Activated effector memory CD4-positive, alpha-beta T cell treated with Interleukin-2 at 50 U/mL for 16 hours (primary cell): ENCODE data around the gene CYP26B1.

Source experiments
- DNase-seq: peaks from one replicate; pipeline ENCODE4 v3.0.0-alpha.2; 2020

The CYP26B1 gene

DNA sequence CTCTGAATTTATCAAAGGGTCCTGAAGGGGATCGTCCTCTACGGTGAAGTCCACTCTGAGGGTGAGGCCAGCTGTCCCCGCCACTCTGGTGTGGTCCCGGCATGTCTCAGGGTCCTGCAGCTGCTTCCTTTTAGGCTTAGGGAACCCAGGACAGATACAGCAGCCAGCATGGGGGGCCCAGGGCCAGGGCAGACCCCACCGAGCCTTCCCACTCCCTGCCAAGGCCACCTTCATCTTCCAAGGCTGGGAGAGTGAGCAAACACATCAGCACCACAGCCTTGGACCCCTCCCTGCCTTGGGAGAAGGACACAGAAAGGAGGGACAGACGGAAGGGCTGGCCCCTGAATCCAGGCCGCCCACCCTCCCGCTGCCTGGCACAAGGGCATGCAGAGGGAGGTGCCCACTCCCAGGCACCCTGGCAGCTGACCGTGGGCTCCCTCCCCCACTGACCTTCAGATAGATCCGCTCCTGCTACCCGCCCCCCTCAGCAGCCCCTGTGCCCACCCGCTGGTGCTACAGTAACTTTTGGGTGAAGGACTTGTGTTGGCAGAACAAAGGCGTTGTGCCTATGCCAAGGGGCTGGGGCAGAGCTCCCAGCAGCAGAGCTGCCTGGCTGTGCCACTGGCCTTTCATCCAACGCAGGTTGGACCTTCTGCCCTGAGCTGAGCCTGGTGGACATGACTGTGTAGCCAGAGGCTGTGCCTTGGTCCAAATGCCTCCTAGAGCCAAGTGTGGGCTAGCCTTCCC is 7.6 kb downstream of the CYP26B1 start:
- no peak for DNase-seq

DNA sequence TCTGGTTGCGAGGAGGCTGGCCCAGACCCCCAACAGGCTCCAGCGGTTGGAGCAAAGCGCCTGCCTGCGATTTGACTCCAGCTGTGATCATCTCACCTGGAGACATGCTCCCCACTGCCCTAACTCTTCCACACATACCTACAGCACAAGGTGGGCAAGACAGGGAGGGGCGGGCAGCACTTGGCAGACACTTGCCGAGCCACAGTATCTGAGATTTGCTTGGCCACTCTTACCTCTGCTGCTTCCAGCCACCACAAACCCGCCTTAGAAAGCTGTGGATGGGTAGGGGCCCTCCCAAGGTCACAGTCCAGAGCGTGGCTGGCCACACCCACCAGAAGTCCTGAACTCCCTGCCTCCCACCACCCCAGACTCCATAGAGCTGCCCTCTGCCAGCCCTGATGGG is 8.2 kb downstream of the CYP26B1 start:
- no peak for DNase-seq

DNA sequence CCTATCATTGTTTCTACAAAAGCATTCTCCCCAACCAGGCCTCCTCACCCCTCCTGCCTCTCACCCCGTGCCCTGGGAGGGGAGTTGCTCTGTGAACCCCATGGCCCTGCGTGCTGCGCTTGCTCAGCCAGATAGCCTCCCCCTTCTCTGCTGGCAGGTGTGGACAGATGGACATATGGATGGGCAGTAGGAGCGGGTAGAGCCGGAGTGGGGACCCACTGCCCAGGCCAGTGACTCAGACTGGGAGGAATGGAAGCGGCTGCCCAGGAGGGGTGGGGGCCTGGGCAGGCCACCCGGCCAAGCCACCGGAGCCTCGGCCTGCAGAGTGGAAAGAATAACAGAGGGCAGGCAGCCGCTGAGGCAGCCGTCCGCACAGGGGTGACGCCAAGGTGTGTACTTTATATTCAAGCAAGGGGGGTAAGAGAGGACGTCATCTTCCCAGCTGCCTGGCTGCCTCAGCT is 8.7 kb downstream of the CYP26B1 start:
- no peak for DNase-seq

DNA sequence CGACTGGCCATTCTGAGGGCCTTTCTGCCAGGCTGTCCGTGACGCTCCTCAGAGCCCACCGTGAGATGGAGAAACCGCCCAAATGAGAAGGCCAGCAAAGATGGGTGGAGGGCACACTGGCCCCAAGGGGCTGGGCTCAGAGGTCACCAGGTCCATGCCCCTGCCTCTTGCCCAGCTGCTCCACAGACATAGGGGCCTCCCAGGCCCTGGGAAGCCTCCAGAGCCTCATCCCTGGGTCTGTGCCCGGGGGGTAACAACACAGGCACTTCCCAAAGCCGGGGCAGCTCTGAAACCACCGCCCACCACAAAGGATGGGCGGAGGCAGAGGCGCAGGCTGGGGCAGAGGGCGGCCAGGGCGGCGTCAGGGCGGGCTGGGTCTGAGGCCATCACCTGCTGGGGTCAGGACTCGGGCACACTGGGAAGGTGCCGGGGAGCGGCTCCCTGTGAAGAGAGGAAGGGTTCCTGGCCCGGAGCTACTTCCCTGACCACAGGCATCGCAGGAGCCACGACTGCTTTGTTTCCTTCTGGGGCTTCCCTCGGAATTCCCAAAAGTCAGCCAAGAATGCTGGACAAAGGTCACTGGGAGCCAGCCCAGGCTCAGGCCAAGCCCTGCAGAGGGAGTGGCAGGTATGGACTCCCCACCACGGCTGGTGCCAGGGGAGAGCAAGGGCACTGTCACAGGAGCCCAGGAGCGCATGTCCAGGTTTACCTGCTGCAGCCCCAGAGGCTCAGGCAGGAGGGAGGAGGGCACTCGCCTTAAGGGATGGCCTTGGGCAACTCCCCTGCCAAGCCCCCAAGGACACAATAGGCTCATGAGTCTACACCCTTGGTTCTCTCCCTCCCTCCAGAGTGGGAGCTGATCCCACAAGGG is 9.4 kb downstream of the CYP26B1 start:
- no peak for DNase-seq

DNA sequence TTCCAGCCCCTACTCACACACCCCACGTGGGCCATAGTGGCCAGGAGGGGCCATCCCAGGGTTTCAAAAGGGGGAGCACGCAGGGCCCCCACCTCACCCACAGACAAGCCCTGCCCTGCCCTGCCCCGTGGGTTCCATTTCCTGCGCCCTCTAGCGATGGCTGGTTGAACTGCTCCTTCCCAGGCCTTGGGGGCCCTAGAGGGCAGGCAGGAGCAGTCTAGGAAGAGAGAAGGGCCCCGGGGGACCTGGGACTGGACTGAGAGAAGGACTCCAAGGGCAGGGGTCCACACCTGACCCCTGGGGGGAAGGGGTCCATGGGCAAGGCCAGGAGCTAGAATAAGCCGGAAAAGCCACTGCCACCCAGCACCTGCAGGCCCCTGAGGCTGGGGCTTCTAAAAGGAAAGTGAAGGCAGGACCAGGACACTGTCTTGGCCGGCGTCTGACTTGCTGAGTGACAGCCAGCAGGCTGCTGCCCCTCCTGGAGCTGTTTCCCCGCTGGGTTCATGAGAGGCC is 10.1 kb downstream of the CYP26B1 start:
- peak; percentile 35 for DNase-seq

DNA sequence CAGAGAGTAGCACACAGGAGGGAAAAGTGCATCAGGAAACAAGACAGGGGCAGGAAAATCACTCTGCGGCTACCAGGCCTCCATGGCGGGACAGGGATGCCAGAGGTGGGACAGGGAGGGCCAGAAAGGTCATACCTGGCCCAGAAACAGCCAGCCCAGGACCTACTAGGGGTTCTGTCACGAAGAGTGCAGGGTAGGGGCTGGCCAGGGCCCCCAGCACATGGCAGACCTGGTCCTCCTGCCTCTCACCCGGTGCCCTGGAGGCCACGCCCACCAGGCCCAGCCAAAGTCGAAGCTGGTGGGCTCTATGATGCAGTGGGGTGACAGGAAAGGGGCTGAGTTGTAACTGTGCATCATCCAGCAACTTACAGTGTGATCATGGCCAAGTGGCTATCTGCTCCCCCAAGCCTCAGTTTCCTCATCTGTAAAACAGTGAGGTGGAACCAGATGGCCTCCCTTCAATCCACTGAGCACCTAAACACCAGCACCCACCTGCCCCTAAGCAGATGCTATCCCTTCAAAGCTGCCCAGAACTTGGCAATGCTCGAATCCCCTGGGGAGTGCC is 10.6 kb downstream of the CYP26B1 start:
- DNase-seq, result no peak

DNA sequence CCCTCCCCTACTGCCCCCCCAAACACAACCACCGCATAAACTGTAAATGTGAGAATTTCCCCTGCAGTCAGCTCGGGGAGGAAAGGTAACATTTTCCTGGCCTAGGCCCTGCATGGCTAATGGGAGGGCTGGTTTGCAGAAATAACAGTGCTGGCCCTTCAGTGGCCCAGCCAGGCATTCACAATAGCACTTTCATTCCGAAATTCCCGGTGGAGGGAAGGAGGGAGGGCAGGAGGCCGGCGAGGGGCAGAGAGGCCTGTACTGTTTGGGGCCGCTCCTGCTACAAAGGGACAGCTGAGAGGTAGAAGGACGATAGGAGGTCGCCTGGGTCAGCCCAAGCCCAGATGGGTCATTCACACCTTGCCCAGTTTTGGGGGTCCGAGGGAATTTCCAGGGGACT is 11.3 kb downstream of the CYP26B1 start:
- DNase-seq, result no peak

DNA sequence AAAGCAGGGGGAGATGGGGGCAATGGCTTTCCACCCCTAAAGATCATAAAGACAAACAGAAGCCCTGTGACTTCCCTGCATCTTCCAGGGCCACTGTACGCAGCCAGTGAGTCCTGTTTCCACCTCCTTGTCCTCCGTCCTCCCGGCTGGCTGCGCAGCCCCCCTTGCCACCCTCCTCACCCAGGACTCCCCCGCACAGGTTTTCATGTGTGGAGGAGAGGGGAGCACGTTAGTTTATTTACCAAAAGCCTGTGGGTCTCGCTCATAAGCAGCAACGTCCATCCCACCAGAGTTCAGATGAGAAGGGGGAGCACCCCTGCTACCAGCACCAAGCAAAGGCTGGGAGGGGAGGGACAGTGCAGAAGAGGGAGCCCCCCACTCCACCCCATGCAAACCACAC is 11.7 kb downstream of the CYP26B1 start:
- DNase-seq, result no peak

DNA sequence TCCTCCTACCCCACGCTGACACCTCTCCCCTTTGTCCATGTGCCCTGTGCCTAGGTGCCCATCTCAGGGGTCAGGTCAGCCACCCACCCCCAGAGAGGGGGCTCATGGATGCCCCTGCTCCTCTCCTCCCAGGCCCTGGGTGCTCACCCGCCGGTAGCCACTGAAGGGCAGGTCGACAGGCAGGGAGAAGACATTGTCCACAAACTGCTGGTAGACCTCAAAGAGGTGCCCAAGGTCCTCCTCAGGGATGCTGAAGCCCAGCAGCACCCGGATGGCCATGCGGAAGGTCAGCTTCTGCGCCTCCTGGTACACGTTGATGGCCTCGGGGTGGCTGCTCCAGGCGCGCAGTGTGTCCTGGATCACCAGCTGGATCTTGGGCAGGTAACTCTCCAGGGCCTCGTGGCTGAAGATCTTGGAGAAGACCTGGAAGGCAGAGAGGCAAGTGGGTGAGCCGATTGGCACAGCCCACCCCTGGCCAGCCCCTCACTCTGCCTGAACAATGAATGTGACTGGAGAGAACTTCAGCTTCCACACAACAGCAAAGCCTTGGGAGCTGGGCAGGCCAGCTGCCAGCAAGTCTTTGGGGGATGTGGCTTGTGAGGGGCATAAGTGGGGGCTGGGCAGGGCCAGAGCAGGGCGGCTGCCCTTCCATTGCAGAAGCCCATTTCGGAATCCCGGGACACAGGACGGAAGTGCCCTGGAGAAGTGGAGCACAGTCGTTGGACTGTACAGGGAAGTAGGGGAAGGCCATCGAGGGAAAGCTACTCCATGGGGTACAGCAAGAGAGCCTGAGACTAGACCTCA is 12.5 kb downstream of the CYP26B1 start:
- no peak for DNase-seq

DNA sequence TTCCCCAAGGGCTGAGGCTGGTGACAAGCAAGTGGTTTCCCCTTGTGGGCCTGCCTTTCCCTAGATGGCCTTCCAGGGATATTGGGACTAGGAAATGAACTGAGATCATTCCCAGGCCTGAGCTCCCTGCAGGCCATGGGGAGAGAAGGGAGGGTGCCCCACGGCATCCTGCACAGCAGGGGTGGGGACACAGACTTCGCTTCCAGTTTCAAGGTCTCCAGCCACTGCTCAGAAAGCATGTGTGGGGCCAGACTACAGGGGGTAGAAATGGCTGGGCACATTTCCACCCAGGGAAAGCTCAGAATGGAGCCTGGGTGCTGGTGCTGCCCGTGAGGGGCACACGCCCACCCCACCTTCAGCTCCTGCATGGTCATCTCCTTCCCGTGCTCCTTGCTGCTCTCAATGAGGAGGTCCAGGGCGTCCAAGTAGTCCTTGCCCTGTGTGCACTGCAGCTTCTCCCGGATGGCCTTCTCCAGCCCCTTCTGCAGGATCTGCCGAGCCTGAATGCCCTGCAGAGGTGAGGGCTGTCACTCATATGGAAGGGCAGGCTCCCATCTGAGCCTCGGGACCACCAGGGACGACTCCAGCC is 13.2 kb downstream of the CYP26B1 start:
- no peak for DNase-seq

DNA sequence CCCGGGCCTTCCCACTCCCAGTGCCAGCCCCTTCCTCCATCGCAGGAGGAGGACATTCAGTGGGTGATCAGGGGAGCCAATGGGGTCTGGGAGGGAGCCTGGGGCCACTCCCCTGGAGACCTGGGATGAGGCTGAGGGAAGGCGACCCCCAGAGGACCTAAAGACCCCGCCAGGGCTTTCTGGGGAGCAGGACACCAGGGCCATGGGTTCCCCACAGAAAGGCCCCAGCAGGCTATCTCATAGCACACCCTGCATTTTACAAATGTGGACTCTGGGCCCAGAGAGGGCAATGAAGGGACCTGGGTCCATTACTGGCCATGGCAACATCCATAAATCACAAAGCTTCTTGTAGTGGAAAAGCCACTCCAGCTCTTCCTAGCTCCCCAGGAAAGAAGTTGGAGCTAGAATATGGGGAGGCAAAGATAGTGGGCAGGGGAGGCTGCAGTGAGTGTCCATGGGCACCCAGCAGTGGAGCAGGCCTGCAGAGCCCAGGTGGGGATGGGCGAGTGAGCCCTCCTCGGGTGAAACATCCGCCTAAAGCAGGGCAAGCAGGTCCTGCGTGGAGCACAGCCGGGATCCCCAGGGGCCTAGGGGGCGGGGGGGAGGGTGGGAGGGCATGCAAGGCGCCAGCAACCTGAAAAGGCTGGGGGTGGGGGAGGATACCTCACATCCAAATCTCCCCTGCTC is 13.8 kb downstream of the CYP26B1 start:
- DNase-seq, result no peak

DNA sequence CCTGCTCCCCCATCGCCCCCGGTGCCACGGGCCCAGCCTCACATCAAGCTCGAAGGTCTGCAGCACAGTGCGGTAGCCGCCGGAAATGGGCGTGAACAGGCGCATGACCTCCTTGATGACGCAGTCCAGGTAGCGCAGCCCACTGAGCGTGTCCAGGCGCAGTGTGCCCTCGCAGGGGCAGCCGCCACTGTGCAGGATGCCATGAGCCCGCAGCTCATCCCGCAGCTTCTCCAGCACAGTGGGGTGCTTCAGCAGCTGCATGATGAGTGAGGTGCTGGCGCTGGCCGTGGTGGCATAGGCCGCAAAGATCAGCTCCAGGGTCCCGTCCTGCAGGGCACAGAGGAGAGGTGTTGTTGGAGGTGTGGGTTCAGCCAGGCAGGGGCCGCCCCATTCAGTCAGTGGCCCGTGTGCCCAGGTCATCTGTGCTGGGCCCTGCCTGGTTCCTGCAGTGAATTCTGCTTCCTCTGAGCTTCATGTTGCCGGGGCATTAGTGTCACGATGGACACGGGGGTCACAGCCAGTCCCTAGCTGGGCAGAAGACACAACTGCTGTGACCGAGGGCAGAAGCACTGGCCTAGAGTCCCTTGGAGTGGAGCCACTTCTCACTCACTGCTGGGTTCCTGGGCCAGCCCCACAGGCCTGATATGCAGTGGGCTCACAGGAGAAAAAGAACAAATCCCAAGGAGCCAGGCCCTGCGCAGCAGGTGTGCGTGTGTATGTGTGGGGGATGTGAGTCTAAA is 14.5 kb downstream of the CYP26B1 start:
- DNase-seq, result no peak

DNA sequence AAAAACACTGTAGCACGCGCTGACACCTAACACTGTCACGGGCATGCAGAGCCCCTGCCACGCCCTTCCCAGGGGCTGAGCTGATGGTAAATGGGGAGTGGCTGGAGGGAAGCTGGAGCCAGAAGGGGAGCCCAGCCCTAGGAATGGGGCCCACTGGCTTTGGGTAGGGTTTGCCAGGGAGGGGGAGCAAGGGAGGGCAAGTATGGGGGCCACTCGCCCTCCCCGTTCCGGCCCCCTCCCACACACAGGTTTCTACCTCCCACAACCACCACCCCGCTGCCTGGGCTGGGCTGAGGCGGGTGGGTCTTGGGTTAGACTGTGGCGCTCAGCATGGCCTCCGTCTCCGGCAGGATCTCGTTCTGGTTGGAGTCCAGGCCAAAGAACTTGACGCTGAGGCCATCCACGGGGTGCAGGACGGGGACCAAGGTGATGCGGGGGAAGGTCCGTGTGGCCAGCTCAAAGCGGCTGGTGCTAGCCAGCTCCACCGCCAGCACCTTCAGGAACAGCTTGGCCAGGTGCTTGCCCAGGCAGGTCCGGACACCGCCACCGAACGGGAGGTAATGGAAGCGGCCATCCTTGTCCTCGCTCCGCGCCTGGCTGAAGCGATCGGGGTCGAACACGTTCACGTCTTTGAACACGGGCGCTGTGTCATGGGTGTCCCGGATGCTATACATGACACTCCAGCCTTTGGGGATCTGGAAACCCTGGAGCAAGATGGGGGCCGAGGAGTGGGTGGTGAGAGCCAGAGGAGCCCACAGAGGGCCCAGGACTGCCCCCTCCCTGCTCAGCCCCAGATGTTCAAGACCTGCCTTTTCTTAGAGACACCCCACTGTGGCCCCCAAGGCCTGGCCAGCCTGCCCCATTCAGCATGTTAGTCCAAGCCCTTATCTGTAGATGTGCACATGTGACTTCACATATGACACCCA is 15.5 kb downstream of the CYP26B1 start:
- DNase-seq, result no peak

DNA sequence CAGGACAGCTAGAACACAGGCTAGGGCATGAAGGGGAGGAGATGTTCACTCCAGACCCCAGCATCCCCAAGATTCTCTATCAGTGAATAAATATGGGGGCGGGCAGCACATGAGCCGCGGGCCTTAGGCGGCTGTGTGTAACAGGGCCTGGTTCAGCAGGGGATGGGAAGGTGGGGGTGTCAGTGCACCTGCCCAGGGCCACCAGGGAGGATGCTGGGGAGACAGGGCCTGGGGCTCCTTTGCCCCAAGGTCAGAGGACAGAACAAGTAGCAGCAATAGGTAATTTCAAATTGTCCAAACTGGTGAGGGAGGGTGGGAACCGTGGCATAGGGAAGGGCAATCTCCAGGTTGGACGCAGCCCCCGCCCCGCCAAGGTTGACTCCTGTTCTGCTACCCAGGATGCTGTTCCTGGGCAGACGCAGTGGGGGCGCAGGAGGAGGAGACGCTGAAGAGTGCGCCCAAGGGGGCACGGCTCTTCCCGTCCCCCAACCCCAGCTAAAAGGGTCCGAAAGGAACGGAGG is 16.2 kb downstream of the CYP26B1 start:
- no peak for DNase-seq

DNA sequence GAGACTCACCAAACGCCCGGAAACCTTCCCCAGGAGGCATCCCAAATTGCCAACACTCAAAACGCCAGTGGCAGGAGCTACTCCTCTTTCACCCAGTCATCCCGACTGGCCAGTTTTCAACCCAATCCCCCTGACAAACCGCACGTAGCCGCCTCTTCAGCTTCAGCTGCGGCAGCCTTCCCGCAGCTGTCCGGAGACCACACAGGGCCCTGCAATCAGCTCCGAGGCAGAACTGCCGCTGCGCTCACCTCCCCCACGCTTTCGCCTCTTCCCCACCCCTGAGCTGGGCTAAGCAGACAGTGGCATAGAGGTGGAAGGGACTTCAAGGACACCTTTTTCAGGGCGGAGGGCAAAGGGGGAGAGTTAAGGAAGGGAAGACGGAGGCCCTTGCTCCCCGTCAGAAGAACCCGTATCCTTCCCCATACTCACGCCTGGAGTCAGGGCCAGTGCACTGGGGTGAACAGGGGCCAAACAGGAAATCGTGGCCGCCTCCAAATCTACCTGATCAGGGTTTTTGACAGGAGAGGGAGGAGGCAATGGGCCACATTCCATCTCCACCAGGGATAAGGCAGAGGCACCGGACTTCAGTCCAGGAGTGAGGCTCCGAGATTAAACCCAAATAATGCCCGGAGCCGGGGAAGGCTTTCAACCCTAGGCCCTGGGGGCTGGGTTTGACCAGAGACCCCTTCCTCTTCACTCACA is 16.9 kb downstream of the CYP26B1 start:
- DNase-seq, result no peak

DNA sequence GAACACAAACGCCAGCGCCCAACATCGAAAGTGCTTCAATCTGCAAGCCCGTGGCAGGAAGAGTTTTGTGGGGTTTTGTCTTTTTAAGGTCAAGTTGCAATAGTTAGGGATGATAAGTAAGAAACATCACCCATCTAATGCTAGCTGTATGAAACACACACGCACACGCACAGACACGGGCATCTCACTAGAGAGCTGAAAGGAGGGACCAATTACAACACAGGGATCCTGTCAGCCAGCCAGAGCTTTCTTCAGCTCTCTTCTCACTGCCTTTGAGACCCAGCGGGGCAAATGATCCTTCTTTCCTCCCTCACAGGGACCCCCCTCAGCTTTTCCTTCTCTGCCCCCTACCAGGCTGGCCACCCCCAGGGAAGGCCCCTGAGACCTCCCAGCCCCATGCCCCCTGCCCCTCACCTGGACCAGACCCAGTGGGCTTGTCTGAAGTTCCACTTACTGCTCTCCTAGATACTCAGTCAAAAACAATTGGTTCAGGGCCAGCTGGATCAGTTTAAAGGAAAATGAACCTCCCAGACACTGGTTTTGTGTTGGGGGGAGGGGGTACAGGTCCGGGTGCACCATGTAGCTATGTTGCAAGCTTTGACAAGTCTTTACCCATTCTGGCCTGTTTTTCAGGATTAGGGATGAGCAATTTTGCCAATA is 17.9 kb downstream of the CYP26B1 start:
- no peak for DNase-seq

DNA sequence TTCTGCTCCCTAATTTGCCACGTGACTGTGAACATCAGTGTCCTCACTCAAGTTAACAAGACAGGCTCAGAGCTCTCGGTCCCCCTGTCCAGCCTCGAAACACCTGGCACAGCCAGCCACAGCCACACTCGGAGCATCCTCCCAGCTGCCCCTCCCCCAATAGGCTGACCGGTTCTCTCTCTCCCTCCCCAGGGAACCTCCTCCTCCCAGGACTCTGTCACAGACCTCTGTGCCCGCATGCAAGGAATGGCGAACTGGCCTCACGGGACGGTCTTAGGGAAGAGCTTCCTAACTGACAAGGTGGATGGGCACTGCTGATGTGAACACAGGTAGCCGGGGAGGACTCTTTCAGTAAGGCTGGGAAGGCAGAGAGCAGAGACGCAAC is 18.8 kb downstream of the CYP26B1 start:
- no peak for DNase-seq

DNA sequence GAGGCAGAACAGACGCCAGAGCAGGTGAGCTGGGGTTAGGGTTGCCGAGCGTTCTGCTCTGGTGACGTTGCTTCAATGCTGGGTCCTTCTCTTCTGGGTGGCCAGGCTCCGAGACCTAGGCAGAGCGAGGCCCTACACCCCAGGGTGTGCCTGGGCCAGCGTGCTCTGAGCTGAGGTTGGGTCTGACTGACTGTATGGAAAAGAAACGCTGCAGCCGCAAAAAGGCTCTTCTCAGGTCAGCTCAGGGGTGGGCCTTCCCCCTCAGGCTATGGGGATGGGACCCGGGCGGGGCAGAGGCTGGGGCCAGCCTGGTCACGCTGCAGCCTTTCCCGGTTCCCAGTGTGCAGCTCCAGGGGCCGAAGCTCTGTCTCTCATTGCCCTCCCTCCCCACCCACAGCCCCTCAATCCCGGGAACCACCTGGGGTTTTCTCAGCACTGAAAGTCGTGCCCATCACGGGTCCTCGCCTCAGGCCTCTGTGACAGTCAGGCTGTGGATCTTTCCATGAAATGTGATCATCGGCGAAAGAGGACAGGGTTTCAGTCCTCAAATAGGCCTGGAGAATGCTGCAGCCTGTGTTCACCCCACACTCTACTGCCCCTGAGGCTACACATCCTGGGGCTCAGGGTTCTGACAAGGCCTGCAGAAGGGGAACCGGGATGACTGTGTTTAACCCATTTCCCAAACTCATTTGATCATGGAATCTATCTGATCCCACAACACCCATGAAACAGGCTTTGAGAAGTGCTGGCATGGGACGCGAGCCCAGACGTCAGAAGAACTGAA is 19.4 kb downstream of the CYP26B1 start:
- no peak for DNase-seq
